IPS-NIHi7 (cell line): ENCODE measurements around the gene ZNF100.
"Not testable (repeated sequence)": the region's sequence is repeated elsewhere in the genome, so short reads cannot be mapped to it uniquely, and the experiment has no call there.

Experiments used
- DNase-seq: peaks from one replicate; pipeline ENCODE4 v3.0.0; 2012; ENCODE audit warnings: mixed read lengths; ENCODE audit errors: extremely low spot score

Gene ZNF100

GRCh38 chr19:21767065-21767800 is at the start of gene ZNF100:
TSS of gene ZNF100 (minus strand) at chr19:21767579. CDS start at chr19:21767429, 150 bp downstream.
- peak; percentile 85 for DNase-seq

GRCh38 chr19:21812448-21812847 is 45.1 kb upstream of the ZNF100 start:
- no peak for DNase-seq

GRCh38 chr19:21808400-21809000 is 41.1 kb upstream of the ZNF100 start:
- DNase-seq = not testable (repeated sequence)

- DNase-seq = no peak
Observed at GRCh38 chr19:21789466-21790085, 22.2 kb upstream of the ZNF100 start.

GRCh38 chr19:21786936-21787335 is 19.6 kb upstream of the ZNF100 start:
- no peak for DNase-seq

GRCh38 chr19:21775792-21776191 is 8.4 kb upstream of the ZNF100 start:
- not testable (repeated sequence) for DNase-seq

DNA sequence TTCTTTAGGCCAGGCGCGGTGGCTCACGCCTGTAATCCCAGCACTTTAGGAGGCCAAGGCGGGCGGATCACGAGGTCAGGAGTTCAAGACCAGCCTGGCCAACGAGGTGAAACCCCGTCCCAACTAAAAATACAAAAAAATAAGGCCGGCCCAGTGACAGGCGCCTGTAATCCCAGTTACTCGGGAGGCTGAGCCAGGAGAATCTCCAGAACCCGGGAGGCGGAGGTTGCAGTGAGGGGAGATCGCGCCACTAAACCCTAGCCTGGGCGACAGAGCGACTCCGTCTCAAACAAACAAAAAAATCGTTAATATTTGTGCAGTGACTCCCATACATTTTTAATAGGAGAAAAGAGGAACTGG is 694 bp downstream of the ZNF100 start:
- not testable (repeated sequence) for DNase-seq

DNA sequence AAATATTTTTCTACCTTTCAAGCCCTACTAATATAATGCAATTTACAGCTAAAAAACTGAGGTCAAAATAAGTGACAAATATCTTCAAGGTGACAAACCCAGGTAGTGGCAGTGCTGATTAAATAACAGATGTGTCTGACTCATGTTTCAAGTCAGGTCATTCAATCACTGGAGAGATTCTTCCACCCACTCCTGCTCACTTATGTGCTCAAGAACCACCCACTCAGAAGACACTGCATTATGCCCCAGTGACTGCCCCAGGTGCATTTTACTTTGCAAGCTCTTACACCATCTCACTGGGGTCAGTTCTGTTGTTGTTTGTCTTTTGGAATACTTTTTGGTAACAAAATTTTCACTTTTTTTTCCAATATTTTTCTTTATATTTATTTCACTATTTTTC is 2.2 kb downstream of the ZNF100 start:
- DNase-seq = no peak

DNA sequence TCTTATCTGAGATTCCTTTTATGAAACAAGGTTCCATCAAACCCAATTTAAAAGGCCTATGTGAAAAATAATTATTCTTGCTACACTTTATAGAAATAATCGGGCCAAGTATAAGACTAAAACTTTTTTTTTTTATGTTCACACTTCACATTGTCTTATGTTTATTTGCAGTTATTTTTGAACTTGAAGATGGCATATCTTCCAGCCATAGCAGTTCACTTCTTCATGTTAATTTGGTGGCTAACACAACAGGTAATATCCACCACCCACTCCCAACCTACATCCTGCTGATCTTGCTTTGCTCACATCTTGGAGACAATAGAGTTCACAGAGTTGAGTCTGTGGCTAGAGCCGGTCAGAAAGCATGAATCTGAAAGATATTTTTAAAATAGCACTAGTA is 5.8 kb downstream of the ZNF100 start:
- DNase-seq = not testable (repeated sequence)

DNA sequence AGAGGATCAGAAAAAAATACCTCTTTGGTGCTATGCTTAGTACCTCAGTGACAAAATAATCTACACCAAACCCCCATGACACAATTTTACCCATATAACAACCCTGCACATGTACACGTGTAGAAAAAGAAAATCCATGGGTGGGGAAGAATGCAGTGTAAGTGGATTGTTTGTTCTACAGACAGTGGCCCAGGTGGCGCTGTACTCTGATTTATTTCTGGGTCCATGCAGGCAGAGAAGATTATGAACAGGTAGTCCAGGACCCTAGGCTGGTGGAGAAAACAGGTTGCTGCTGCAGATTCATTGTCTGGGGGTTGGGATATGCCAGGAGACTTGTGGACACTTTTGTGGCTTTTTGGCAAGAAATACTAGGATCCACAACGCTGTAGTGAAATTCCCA is 9.1 kb downstream of the ZNF100 start:
- no peak for DNase-seq

GRCh38 chr19:21755555-21755954 is 11.8 kb downstream of the ZNF100 start:
- not testable (repeated sequence) for DNase-seq

GRCh38 chr19:21751384-21751783 is 16.0 kb downstream of the ZNF100 start:
- no peak for DNase-seq

DNA sequence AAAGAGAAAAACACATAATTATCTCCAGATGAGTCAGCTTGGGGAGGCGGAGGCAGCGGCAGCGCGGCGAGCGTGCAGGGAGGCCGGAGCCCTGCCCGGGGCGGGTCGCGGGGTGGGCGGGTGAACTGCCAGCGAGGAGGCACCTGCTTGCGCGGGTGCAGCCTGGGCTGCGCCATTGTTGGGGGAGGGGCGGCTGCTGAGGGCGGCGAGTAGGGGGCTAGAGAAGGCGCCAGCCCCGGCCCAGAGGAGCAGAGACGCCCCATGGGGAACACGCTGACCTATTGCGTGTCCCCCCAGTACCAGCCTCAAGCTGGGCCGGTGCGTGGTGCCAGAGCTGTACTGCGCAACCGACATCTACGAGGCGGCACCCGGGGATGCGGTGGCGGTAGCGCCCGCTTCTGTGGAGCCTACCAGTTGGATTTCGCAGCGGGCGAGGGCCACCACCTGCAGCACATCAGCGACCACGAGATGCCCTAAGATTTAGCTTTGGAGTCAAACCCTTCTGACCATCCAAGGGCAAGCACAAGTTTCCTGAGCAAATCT is 16.7 kb downstream of the ZNF100 start:
- no peak for DNase-seq

DNA sequence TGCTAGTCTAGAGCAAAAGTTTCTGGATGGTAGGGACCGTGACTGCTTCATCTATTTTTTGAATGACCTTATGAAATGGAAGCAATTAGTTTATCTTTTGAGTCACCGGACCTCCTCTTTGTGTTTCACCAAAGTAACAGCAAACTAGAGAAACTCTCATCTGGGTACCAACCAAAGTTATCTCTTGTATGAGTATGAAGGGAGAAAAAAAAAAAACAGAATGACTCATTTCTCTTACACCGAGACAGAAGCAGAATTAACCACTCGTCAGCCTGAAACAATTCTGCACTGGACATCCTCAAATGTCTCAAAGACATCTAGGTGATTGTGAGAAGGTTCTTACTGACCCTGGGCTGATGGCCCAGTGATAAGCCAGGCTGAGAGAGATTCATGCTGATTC is 18.3 kb downstream of the ZNF100 start:
- no peak for DNase-seq

- no peak for DNase-seq
Observed at GRCh38 chr19:21748088-21748487, 19.3 kb downstream of the ZNF100 start.

DNA sequence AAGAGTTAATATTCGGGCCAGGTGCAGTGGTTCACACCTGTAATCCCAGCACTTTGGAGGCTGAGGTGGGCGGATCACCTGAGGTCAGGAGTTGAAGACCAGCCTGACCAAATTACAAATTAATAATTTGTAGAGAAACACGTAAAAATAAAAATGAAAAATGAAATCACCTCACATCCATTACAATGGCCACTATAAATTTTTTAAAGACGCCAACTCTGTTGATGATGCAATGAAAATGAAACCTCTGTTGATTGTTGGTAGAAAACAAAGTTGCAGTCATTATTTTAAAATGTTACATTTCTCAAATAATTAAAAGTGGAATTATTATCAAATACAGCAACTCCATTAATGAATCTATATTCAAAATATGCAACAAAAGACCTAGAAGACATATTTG is 26.8 kb downstream of the ZNF100 start:
- DNase-seq = no peak

- not testable (repeated sequence) for DNase-seq
Observed at GRCh38 chr19:21726942-21727747, 40.2 kb downstream of the ZNF100 start.

- DNase-seq = no peak
Observed at GRCh38 chr19:21713761-21714160, 53.6 kb downstream of the ZNF100 start.

- no peak for DNase-seq
Observed at GRCh38 chr19:21709464-21709863, 57.9 kb downstream of the ZNF100 start.

DNA sequence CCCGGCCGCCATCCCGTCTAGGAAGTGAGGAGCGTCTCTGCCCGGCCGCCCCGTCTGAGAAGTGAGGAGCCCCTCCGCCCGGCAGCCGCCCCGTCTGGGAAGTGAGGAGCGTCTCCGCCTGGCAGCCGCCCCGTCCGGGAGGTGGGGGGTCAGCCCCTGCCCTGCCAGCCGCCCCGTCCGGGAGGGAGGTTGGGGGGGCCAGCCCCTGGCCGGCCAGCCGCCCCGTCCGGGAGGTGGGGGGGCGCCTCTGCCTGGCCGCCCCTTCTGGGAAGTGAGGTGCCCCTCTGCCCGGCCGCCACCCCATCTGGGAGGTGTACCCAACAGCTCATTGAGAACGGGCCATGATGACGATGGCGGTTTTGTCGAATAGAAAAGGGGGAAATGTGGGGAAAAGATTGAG is 59.5 kb downstream of the ZNF100 start:
- not testable (repeated sequence) for DNase-seq

DNA sequence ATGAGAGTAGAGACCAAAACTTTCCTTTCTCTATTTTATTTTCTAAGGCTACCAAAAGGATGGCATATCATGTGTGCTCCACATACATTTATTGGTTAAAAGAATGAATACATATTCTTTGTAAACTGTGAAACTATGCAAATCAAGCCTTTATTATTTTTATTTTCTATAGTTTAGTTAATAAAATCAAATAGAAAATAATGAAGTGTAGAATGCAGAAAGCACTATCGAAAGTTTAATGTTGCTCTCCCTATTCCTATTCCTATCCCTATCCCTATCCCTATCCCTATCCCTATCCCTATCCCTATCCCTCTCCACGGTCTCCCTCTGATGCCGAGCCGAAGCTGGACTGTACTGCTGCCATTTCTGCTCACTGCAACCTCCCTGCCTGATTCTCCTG is 60.3 kb downstream of the ZNF100 start:
- DNase-seq = no peak

- DNase-seq = no peak
Observed at GRCh38 chr19:21705393-21705792, 62.0 kb downstream of the ZNF100 start.
